H1 (cell line): ENCODE results near the gene SMIM20. TPM values are rescaled to one million over a fixed set of nuclear protein-coding genes. Genes with fewer than 3 reads are reported as not detected.

Source experiments
- CTCF ChIA-PET: fragments of 300-600 bp; sonication (Branson Sonifier 250); formaldehyde crosslinking; loops from one replicate; lab custom pipeline; 2021; ENCODE audit not compliant: partially characterized antibody; lab: Charles Lee
- POLR2A ChIA-PET: fragments of 300-600 bp; sonication (Branson Sonifier 250); formaldehyde crosslinking; loops from one replicate; lab custom pipeline; 2021; ENCODE audit warnings: inconsistent platforms; ENCODE audit not compliant: partially characterized antibody; lab: Charles Lee
- DNase-seq, 2 experiments: peaks; one replicate each; pipeline versions ENCODE4 v3.0.0 to v3.0.0-alpha.2; 2010 to 2022; ENCODE audit warnings: low spot score in 2 of 2, low read depth in 1 of 2, mixed read lengths in 1 of 2
- FAIRE-seq: peaks from 2 replicates; lab custom pipeline; 2011; peaks lifted over from hg19 to GRCh38; lab: Jason Lieb, UNC
- H2AFZ ChIP-seq: 2 replicates; pipeline ENCODE4 v1.8.1; 2012; ENCODE audit warnings: low read length, inconsistent platforms
- H2AK5ac ChIP-seq: 2 replicates; pipeline ENCODE4 v1.6.1; 2013; ENCODE audit warnings: low read depth, low read length
- H2BK120ac ChIP-seq: replicated peaks from 2 replicates; pipeline ENCODE3; 2013; ENCODE audit warnings: low read depth, low read length, inconsistent platforms
- H2BK12ac ChIP-seq: 2 replicates; pipeline ENCODE4 v1.6.1; 2013; ENCODE audit warnings: low read depth, low read length
- H2BK15ac ChIP-seq: 2 replicates; pipeline ENCODE4 v1.6.1; 2013; ENCODE audit warnings: low read length
- H2BK20ac ChIP-seq: 2 replicates; pipeline ENCODE4 v1.6.1; 2013; ENCODE audit warnings: low read length
- H2BK5ac ChIP-seq: 2 replicates; pipeline ENCODE4 v1.6.1; 2013; ENCODE audit warnings: low read depth, low read length
- H3K14ac ChIP-seq: 2 replicates; pipeline ENCODE4 v1.6.1; 2013; ENCODE audit warnings: inconsistent platforms; ENCODE audit not compliant: insufficient read length
- H3K18ac ChIP-seq: 2 replicates; pipeline ENCODE4 v1.6.1; 2013; ENCODE audit warnings: low read length; ENCODE audit errors: extremely low read depth
- H3K23ac ChIP-seq: 2 replicates; pipeline ENCODE4 v1.6.1; 2013; ENCODE audit warnings: inconsistent platforms; ENCODE audit not compliant: insufficient read length
- H3K23me2 ChIP-seq: 2 replicates; pipeline ENCODE4 v1.6.1; 2013; ENCODE audit warnings: low read depth, low read length
- H3K27ac ChIP-seq: 2 replicates; pipeline ENCODE4 v1.6.1; 2011; ENCODE audit warnings: low read depth, low read length, inconsistent platforms
- H3K27me3 ChIP-seq, 4 experiments: replicated peaks in 1 of 4; 1 replicate in 1 of 4; 2 replicates in 3 of 4; pipeline versions ENCODE4 v1.6.1 to v1.8.1; 2011 to 2013; ENCODE audit warnings: low read length in 3 of 4, mild to moderate bottlenecking in 3 of 4, inconsistent platforms in 2 of 4, mixed read lengths in 2 of 4, moderate library complexity in 1 of 4; ENCODE audit not compliant: control insufficient read depth in 3 of 4, insufficient read depth in 3 of 4; ENCODE audit errors: extremely low read depth in 1 of 4
- H3K36me3 ChIP-seq, 4 experiments: 2 replicates each; pipeline versions ENCODE4 v1.6.1 to v1.8.1; 2011 to 2013; ENCODE audit warnings: mild to moderate bottlenecking in 4 of 4, low read length in 3 of 4, moderate library complexity in 2 of 4, control low read depth in 1 of 4, inconsistent platforms in 1 of 4; ENCODE audit not compliant: insufficient read depth in 4 of 4, control insufficient read depth in 2 of 4
- H3K4ac ChIP-seq: replicated peaks from 2 replicates; pipeline ENCODE3; 2013; ENCODE audit warnings: low read length, low read depth, mixed read lengths, inconsistent platforms; ENCODE audit not compliant: insufficient read length
- H3K4me1 ChIP-seq, 4 experiments: replicated peaks in 1 of 4; 1 replicate in 1 of 4; 2 replicates in 3 of 4; pipeline versions ENCODE4 v1.6.1 to v1.8.1; 2011 to 2013; ENCODE audit warnings: low read length in 3 of 4, inconsistent platforms in 2 of 4, mixed read lengths in 1 of 4; ENCODE audit not compliant: insufficient read depth in 4 of 4, control insufficient read depth in 3 of 4
- H3K4me2 ChIP-seq, 2 experiments: 2 replicates each; pipeline versions ENCODE4 v1.6.1 to v1.8.1; 2011 to 2013; ENCODE audit warnings: low read depth in 2 of 2, low read length in 2 of 2, control low read depth in 1 of 2, inconsistent platforms in 1 of 2, mild to moderate bottlenecking in 1 of 2; ENCODE audit not compliant: insufficient read depth in 1 of 2
- H3K4me3 ChIP-seq, 4 experiments: fragments of 200-600, 300-600 bp in 1 of 4; sonication (generic), shearing (Covaris generic), sonication (Bioruptor Twin) in 1 of 4; 2 replicates each; pipeline versions ENCODE4 v1.5.1 to v1.8.1; 2011 to 2016; ENCODE audit warnings: low read length in 4 of 4, low read depth in 3 of 4, control low read depth in 2 of 4, inconsistent platforms in 2 of 4, mild to moderate bottlenecking in 2 of 4, mixed read lengths in 1 of 4, moderate library complexity in 1 of 4; ENCODE audit not compliant: insufficient read depth in 2 of 4; ENCODE audit errors: extremely low read depth in 1 of 4
- H3K56ac ChIP-seq: replicated peaks from 2 replicates; pipeline ENCODE3; 2013; ENCODE audit warnings: low read depth, mild to moderate bottlenecking, mixed read lengths, low read length, inconsistent platforms; ENCODE audit not compliant: insufficient read length
- H3K79me1 ChIP-seq: 2 replicates; pipeline ENCODE4 v1.6.1; 2013; ENCODE audit warnings: low read depth, low read length, control low read depth
- H3K79me2 ChIP-seq, 2 experiments: 2 replicates each; pipeline versions ENCODE4 v1.6.1 to v1.8.1; 2012 to 2013; ENCODE audit warnings: low read length in 2 of 2, mild to moderate bottlenecking in 2 of 2, inconsistent platforms in 1 of 2; ENCODE audit not compliant: insufficient read depth in 2 of 2, control insufficient read depth in 1 of 2
- H3K9ac ChIP-seq, 4 experiments: replicated peaks in 1 of 4; 1 replicate in 1 of 4; 2 replicates in 3 of 4; pipeline versions ENCODE4 v1.6.1 to v1.8.1; 2011 to 2013; ENCODE audit warnings: low read depth in 3 of 4, low read length in 3 of 4, control low read depth in 2 of 4, mild to moderate bottlenecking in 2 of 4, moderate library complexity in 2 of 4, inconsistent platforms in 1 of 4; ENCODE audit errors: extremely low read depth in 1 of 4
- H3K9me3 ChIP-seq, 2 experiments: 2 replicates each; pipeline versions ENCODE4 v1.6.1 to v1.8.1; 2012 to 2013; ENCODE audit warnings: mild to moderate bottlenecking in 2 of 2, moderate library complexity in 2 of 2, control low read depth in 1 of 2, inconsistent platforms in 1 of 2, low read depth in 1 of 2, low read length in 1 of 2, mixed read lengths in 1 of 2; ENCODE audit not compliant: insufficient read depth in 2 of 2
- H4K20me1 ChIP-seq, 2 experiments: replicated peaks in 1 of 2; 2 replicates each; pipeline versions ENCODE3 to v1.8.1; 2011 to 2013; ENCODE audit warnings: inconsistent platforms in 2 of 2, low read length in 2 of 2, mild to moderate bottlenecking in 1 of 2; ENCODE audit not compliant: insufficient read depth in 2 of 2, control insufficient read depth in 1 of 2
- H4K5ac ChIP-seq: 2 replicates; pipeline ENCODE4 v1.6.1; 2013; ENCODE audit warnings: low read length, low read depth, mixed read lengths, inconsistent platforms; ENCODE audit not compliant: insufficient read length
- H4K8ac ChIP-seq: 2 replicates; pipeline ENCODE4 v1.8.0; 2013; ENCODE audit warnings: mild to moderate bottlenecking, moderate library complexity, low read length, inconsistent platforms; ENCODE audit not compliant: insufficient read depth; ENCODE audit errors: extremely low read depth
- H4K91ac ChIP-seq: replicated peaks from 2 replicates; pipeline ENCODE3; 2013; ENCODE audit warnings: low read length, mixed read lengths, inconsistent platforms; ENCODE audit not compliant: insufficient read length
- CTCF ChIP-seq, 3 experiments: IDR thresholded peaks; 1 replicate in 2 of 3; 2 replicates in 1 of 3; pipeline versions ENCODE4 v1.5.1 to v1.6.1; 2011; ENCODE audit warnings: low read length in 3 of 3, mild to moderate bottlenecking in 3 of 3, inconsistent platforms in 2 of 3, low read depth in 1 of 3, moderate library complexity in 1 of 3; ENCODE audit not compliant: insufficient read depth in 1 of 3; ENCODE audit errors: control extremely low read depth in 1 of 3
- EGR1 ChIP-seq: IDR thresholded peaks from 2 replicates; pipeline ENCODE4 v1.6.1; 2011; ENCODE audit warnings: low read depth, low read length, borderline replicate concordance
- GABPA ChIP-seq: IDR thresholded peaks from 2 replicates; pipeline ENCODE4 v1.6.1; 2011; ENCODE audit warnings: mild to moderate bottlenecking, low read length, moderate library complexity, borderline replicate concordance; ENCODE audit not compliant: insufficient read depth
- HDAC6 ChIP-seq: IDR thresholded peaks from one replicate; pipeline ENCODE4 v1.7.1; 2012; ENCODE audit warnings: low read depth, mild to moderate bottlenecking, inconsistent platforms, low read length, moderate library complexity
- KDM1A ChIP-seq: fragments of 200-600, 300-600 bp; sonication (generic); IDR thresholded peaks from 2 replicates; pipeline ENCODE4 v1.7.1; 2016; ENCODE audit warnings: mild to moderate bottlenecking, low read length, borderline replicate concordance
- NANOG ChIP-seq: IDR thresholded peaks from 2 replicates; pipeline ENCODE4 v1.6.1; 2011; ENCODE audit warnings: low read length, low read depth, mild to moderate bottlenecking, inconsistent platforms; ENCODE audit not compliant: insufficient read depth, poor library complexity, severe bottlenecking
- NRF1 ChIP-seq: IDR thresholded peaks from 2 replicates; pipeline ENCODE4 v1.6.1; 2011; ENCODE audit warnings: mild to moderate bottlenecking, low read depth, low read length, improper control_type of control experiment
- PHF8 ChIP-seq: fragments of 200-600 bp; sonication (generic); conservative IDR thresholded peaks from 2 replicates; pipeline ENCODE4 v1.7.1; 2012; ENCODE audit warnings: low read depth, mild to moderate bottlenecking, inconsistent platforms, low read length, moderate library complexity
- SP2 ChIP-seq: IDR thresholded peaks from 2 replicates; pipeline ENCODE4 v1.6.1; 2012; ENCODE audit warnings: mild to moderate bottlenecking, low read length, inconsistent platforms
- SP4 ChIP-seq: IDR thresholded peaks from 2 replicates; pipeline ENCODE4 v1.6.1; 2012; ENCODE audit warnings: low read length, inconsistent platforms
- WGBS, 2 experiments: shearing (Covaris generic) in 1 of 2; methylation state at CpG; one replicate each; pipeline versions ENCODE4 v1.1.6 to v1.1.7; 2013 to 2015; ENCODE audit warnings: low lambda C conversion rate in 2 of 2, mixed read lengths in 2 of 2, inconsistent platforms in 1 of 2, low coverage in 1 of 2, missing lambda C conversion rate in 1 of 2; ENCODE audit not compliant: insufficient replicate concordance in 2 of 2, insufficient coverage in 1 of 2, insufficient read length in 1 of 2; ENCODE audit errors: extremely low coverage in 1 of 2, missing lambda C conversion rate in 1 of 2; 5-methylcytosine and 5-hydroxymethylcytosine counted together
- polyA plus RNA-seq, 7 experiments: library from polyadenylated mRNA; depleted of rRNA in 3 of 7; stranded (reverse) in 5 of 7; unstranded in 2 of 7; fragments of >200 nt in 5 of 7; fragments of 200-250 nt in 2 of 7; gene quantifications; 1 replicate in 5 of 7; 2 replicates in 1 of 7; 4 replicates in 1 of 7; pipeline versions ENCODE4 v1.2.1 to v1.2.3, GENCODE V29; 2011 to 2013; ENCODE audit warnings: missing spikeins in 2 of 7, mixed read lengths in 2 of 7
- total RNA-seq: library from RNA; stranded (reverse); fragmentation: NEBNext Ultra II Directional; extraction: Animal tissue kit (Norgen Biotek cat#: 25700); gene quantifications from 2 replicates; pipeline ENCODE4 v1.2.1, GENCODE V29; 2021

Gene SMIM20
- total and polyA plus RNA-seq, 2 of the 8 experiments (the other 6 are each of a cell fraction or from before 2014, with no cell fraction given) = 21.9 to 36.9 TPM

- no peak overlapping the region for H3K23ac ChIP-seq
- no peak overlapping the region for H2AFZ ChIP-seq
- no peak overlapping the region for H4K8ac ChIP-seq
- no peak overlapping the region for H4K91ac ChIP-seq
- H3K4me2 ChIP-seq = no peak overlapping the region
- no peak overlapping the region for H2BK20ac ChIP-seq
- H2BK15ac ChIP-seq = no peak overlapping the region
- H3K4me1 ChIP-seq = peaks cover 0 to 8% (median 2%) of the 10 kb centered on the region in 4 experiments; a peak in 6 of 7 replicates
- no peak overlapping the region for H2AK5ac ChIP-seq
- no peak overlapping the region for H3K56ac ChIP-seq
- H3K14ac ChIP-seq = no peak overlapping the region
- CTCF ChIA-PET = interaction anchor here (0.6 to 1.8 kb wide), 7 partner anchors 12 to 294 kb away, joined by 3 to 4 read pairs (median 3); no protein-coding TSS in a partner anchor
- H3K4ac ChIP-seq = no peak overlapping the region
- no peaks in the 10 kb centered on the region for H3K79me2 ChIP-seq
- H3K36me3 ChIP-seq = no peaks in the 10 kb centered on the region
- no peaks in the 10 kb centered on the region for H3K9me3 ChIP-seq
- POLR2A ChIA-PET = interaction anchor here (0.8 kb wide), 1 partner anchor 113 kb away, joined by 3 read pairs; no protein-coding TSS in a partner anchor
- H2BK12ac ChIP-seq = no peak overlapping the region
- no peak overlapping the region for H3K9ac ChIP-seq
- DNase-seq (no peak), FAIRE-seq (no peak)
- no peak overlapping the region for H3K4me3 ChIP-seq
- no peak overlapping the region for H4K5ac ChIP-seq
- no peaks in the 10 kb centered on the region for H3K79me1 ChIP-seq
- peaks cover 0 to 1% (median 0%) of the 10 kb centered on the region in 4 experiments; a peak in 1 of 7 replicates for H3K27me3 ChIP-seq
- 86% methylated on average over 8 of the region's 8 CpGs; no CpG with 5 or more reads in 1 of the 2 experiments for WGBS, 2 experiments
- H2BK120ac ChIP-seq = no peak overlapping the region
- H3K23me2 ChIP-seq = no peaks in the 10 kb centered on the region
- no peak overlapping the region for H3K27ac ChIP-seq
- H4K20me1 ChIP-seq = no peaks in the 10 kb centered on the region
- no peak overlapping the region for H2BK5ac ChIP-seq
- no peak overlapping the region for H3K18ac ChIP-seq
- no peak for TF ChIP-seq CTCF (IDR thresholded peaks at IDR 0.05; ENCODE audit: control extremely low read depth in 1 of 3, insufficient read depth in 1 of 3, low read depth in 1 of 3, low read length in 3 of 3)
- no peak for TF ChIP-seq PHF8
- no peak for TF ChIP-seq HDAC6
- no peak for TF ChIP-seq KDM1A
- no peak for TF ChIP-seq GABPA
- TF ChIP-seq NANOG = no peak
- TF ChIP-seq SP4 = no peak
- TF ChIP-seq EGR1 = no peak
- no peak for TF ChIP-seq SP2
- no peak for TF ChIP-seq NRF1
Measured at GRCh38 chr4:25972984-25973745, 59.1 kb downstream of the SMIM20 start.
